CD4-positive, alpha-beta T cell (primary cell): ENCODE measurements around the gene RANBP3L. TPM values are rescaled to one million over a fixed set of nuclear protein-coding genes. Genes with fewer than 3 reads are reported as not detected.

Source experiments
- ATAC-seq: fragments of 200-7000 bp; cut with Tn5 transposase; one replicate; pipeline ENCODE4 v1.10.0; 2022; ENCODE audit warnings: mild to moderate bottlenecking; ENCODE audit not compliant: poor library complexity
- CTCF ChIA-PET: fragments of 350-600 bp; sonication (Branson Sonifier 250); formaldehyde crosslinking; loops from one replicate; lab custom pipeline; 2021; ENCODE audit warnings: antibody characterized with exemption, inconsistent platforms; lab: Charles Lee
- POLR2A ChIA-PET: fragments of 350-600 bp; sonication (Branson Sonifier 250); formaldehyde crosslinking; loops from one replicate; lab custom pipeline; 2021; ENCODE audit warnings: antibody characterized with exemption, inconsistent platforms; lab: Charles Lee
- DNase-seq, 14 experiments: peaks; one replicate each; pipeline ENCODE4 v3.0.0-alpha.2; 2013 to 2020; ENCODE audit warnings: mixed read lengths in 2 of 14
- H3K27ac ChIP-seq, 2 donors: one replicate each; pipeline versions ENCODE4 v1.5.1 to v1.7.0; 2013; ENCODE audit warnings: low read length in 2 of 2, low read depth in 1 of 2, mild to moderate bottlenecking in 1 of 2
- H3K27me3 ChIP-seq, 2 experiments: 1 replicate in 1 of 2; 2 replicates in 1 of 2; pipeline versions ENCODE4 v1.6.1 to v1.7.0; 2013; ENCODE audit warnings: low read length in 2 of 2, control low read depth in 1 of 2, mild to moderate bottlenecking in 1 of 2, moderate library complexity in 1 of 2; ENCODE audit not compliant: insufficient read depth in 2 of 2, control insufficient read depth in 1 of 2
- H3K36me3 ChIP-seq: one replicate; pipeline ENCODE4 v1.6.1; 2013; ENCODE audit warnings: low read length, control low read depth; ENCODE audit not compliant: insufficient read depth
- H3K4me1 ChIP-seq: one replicate; pipeline ENCODE4 v1.6.1; 2013; ENCODE audit warnings: low read length, control low read depth; ENCODE audit not compliant: insufficient read depth
- H3K4me3 ChIP-seq: one replicate; pipeline ENCODE4 v1.5.1; 2013; ENCODE audit warnings: mild to moderate bottlenecking, low read length, moderate library complexity
- H3K9me3 ChIP-seq, 2 experiments: 1 replicate in 1 of 2; 2 replicates in 1 of 2; pipeline versions ENCODE4 v1.6.1 to v1.7.0; 2013; ENCODE audit warnings: low read length in 2 of 2, mild to moderate bottlenecking in 2 of 2, control low read depth in 1 of 2, moderate library complexity in 1 of 2; ENCODE audit not compliant: control insufficient read depth in 1 of 2, insufficient read depth in 1 of 2
- H3K27ac Mint-ChIP-seq: one replicate; pipeline ENCODE4 v1.8.0; 2020; ENCODE audit warnings: mixed read lengths
- H3K27me3 Mint-ChIP-seq: one replicate; pipeline ENCODE4 v1.8.0; 2021; ENCODE audit warnings: mixed read lengths
- H3K36me3 Mint-ChIP-seq: one replicate; pipeline ENCODE4 v1.8.0; 2021; ENCODE audit warnings: low read depth, mixed read lengths
- H3K4me1 Mint-ChIP-seq: one replicate; pipeline ENCODE4 v1.8.0; 2021; ENCODE audit warnings: low read depth, mixed read lengths
- H3K4me3 Mint-ChIP-seq: one replicate; pipeline ENCODE4 v1.8.0; 2020; ENCODE audit warnings: mild to moderate bottlenecking, mixed read lengths
- H3K9me3 Mint-ChIP-seq: one replicate; pipeline ENCODE4 v1.8.0; 2020; ENCODE audit warnings: mixed read lengths
- intact Hi-C, 2 experiments: fragments of 100-400 bp; cut with DNase I in 1 of 2; cut with micrococcal nuclease in 1 of 2; formaldehyde crosslinking; loops; one replicate each; pipeline versions ENCODE4 v1.15.1 to v1.9.0; 2023 to 2025; cut with DNase I, micrococcal nuclease
- total RNA-seq, 174 experiments: library from RNA in 2 of 174; stranded (reverse) in 2 of 174; gene quantifications; one replicate each; pipeline ENCODE4 v1.2.3 and lab custom pipeline; 2021 to 2026
- TF ChIP-seq, protein P1 (sequence below): fragments of 200-600 bp; IDR thresholded peaks from one replicate; pipeline ENCODE4 v1.8.0; 2022; ENCODE audit warnings: antibody characterized with exemption, mild to moderate bottlenecking

RANBP3L gene
- total RNA-seq, 2 experiments from 2014 or later: not detected

DNA sequence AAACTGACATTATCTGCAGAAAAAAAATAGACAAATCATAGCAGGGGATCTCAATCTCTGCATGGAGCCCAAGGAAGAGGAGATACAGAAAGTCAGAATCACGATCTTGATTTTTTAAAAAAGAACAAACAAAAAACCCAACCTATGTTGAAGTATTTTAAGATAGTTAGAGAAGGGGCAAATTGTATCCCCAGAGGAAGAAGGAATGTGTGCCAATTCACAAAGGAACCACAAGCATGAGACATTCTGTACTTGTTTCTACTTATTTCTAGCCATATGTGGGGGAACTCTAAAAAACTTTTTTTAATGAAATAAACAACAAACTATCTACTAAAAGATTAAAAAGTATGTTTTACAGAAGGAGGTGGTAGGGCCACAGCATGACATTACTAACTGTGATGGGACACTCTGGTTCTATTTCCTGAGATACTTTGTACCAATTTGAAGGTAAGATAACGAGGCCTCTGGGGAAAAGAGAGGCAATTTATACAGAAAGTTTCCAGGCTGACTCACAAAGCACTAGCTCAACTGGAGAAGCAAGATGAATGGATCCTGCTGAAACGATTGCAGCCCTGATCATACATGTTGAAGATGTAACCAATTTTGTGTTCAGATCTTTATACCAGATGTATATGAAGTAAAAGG, 22.5 kb downstream of the RANBP3L start:
- Histone ChIP-seq H3K9me3 (no peaks in the 10 kb centered on the region), H3K4me1 (no peaks in the 10 kb centered on the region), H3K4me3 (no peak overlapping the region), H3K36me3 (no peaks in the 10 kb centered on the region), H3K27ac (no peak overlapping the region), H3K27me3 (no peaks in the 10 kb centered on the region)
- intact Hi-C loops: no loop called here
- no peak overlapping the region for H3K27ac Mint-ChIP-seq
- no peaks in the 10 kb centered on the region for H3K4me1 Mint-ChIP-seq
- TF ChIP-seq, protein P1, sequence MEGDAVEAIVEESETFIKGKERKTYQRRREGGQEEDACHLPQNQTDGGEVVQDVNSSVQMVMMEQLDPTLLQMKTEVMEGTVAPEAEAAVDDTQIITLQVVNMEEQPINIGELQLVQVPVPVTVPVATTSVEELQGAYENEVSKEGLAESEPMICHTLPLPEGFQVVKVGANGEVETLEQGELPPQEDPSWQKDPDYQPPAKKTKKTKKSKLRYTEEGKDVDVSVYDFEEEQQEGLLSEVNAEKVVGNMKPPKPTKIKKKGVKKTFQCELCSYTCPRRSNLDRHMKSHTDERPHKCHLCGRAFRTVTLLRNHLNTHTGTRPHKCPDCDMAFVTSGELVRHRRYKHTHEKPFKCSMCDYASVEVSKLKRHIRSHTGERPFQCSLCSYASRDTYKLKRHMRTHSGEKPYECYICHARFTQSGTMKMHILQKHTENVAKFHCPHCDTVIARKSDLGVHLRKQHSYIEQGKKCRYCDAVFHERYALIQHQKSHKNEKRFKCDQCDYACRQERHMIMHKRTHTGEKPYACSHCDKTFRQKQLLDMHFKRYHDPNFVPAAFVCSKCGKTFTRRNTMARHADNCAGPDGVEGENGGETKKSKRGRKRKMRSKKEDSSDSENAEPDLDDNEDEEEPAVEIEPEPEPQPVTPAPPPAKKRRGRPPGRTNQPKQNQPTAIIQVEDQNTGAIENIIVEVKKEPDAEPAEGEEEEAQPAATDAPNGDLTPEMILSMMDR: no peak
- ChIA-PET POLR2A (no interaction called here), CTCF (no interaction called here)
- no peak overlapping the region for H3K4me3 Mint-ChIP-seq
- H3K9me3 Mint-ChIP-seq: no peaks in the 10 kb centered on the region
- H3K36me3 Mint-ChIP-seq: no peaks in the 10 kb centered on the region
- DNase-seq (no peak), ATAC-seq (no peak)
- H3K27me3 Mint-ChIP-seq: no peaks in the 10 kb centered on the region

DNA sequence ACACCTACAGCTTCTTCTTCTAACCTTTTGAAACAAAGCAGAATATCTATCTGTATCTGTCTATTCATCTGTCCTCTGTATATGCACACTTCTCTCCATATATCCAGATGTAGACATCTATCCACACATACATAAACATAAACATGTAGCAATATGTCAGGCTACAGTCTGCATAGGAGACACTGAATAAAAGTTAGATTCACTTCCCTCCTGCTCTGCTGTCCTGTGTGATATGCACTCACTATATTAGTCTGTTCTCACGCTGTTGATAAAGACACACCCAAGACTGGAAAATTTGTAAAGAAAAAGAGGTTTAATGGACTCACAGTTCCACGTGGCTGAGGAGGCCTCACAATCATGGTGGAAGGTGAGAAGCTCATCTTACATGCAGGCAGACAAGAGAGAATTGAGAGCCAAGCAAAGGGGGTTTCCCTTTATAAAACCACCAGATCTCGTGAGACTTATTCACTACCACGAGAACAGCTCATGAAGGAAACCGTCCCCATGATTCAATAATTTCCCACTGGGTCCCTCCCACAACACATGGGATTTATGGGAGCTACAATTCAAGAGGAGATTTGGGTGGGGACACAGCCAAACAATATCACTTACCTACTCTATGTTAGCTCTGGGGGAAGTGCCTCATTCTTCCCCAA, 24.1 kb downstream of the RANBP3L start:
- POLR2A ChIA-PET: interaction anchor here (0.5 kb wide), 1 partner anchor 10 kb away, joined by 3 read pairs; no protein-coding TSS in a partner anchor
- Mint-ChIP-seq H3K27ac (no peak overlapping the region), H3K9me3 (no peaks in the 10 kb centered on the region), H3K4me1 (no peaks in the 10 kb centered on the region), H3K27me3 (peaks cover 8% of the 10 kb centered on the region), H3K36me3 (no peaks in the 10 kb centered on the region), H3K4me3 (no peak overlapping the region)
- DNase-seq (peak in 1 of 14 experiments; percentile 10), ATAC-seq (no peak)
- Histone ChIP-seq H3K27ac (no peak overlapping the region), H3K4me1 (no peaks in the 10 kb centered on the region), H3K36me3 (no peaks in the 10 kb centered on the region), H3K27me3 (no peaks in the 10 kb centered on the region), H3K9me3 (no peaks in the 10 kb centered on the region), H3K4me3 (no peak overlapping the region)
- intact Hi-C loops: no loop called here
- CTCF ChIA-PET: interaction anchor here (1.4 kb wide), 1 partner anchor 9 kb away, joined by 3 read pairs; no protein-coding TSS in a partner anchor
- TF ChIP-seq, protein P1: no peak

DNA sequence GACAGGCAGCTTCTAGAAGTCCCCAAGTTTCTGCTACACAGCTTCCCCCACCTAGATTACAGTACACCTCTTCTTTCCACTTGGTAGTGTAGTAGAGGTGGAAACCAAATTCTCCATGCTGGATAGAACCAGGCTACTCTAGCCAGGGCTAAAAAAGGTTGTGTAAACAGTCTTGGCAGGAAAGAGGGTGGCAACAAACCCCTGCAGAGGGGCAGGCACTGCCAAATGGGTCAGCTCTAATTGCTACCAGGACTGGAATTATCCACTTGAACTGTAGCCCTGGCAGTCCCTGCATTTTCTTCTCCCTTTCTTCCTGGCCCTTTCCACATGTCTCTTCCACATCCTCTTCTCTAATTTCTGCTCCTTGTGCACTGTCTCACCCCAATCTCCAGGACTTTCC, 24.8 kb downstream of the RANBP3L start:
- DNase-seq: no peak
- Mint-ChIP-seq H3K27me3 (peaks cover 9% of the 10 kb centered on the region), H3K36me3 (no peaks in the 10 kb centered on the region), H3K9me3 (no peaks in the 10 kb centered on the region), H3K4me3 (no peak overlapping the region), H3K27ac (no peak overlapping the region), H3K4me1 (no peaks in the 10 kb centered on the region)
- no peaks in the 10 kb centered on the region for H3K4me1 ChIP-seq
- TF ChIP-seq, protein P1: no peak
- ChIA-PET CTCF (no interaction called here), POLR2A (no interaction called here)
- intact Hi-C loops: no loop called here
- H3K4me3 ChIP-seq: no peak overlapping the region
- no peak overlapping the region for H3K27ac ChIP-seq
- no peaks in the 10 kb centered on the region for H3K36me3 ChIP-seq
- ATAC-seq: no peak
- no peaks in the 10 kb centered on the region for H3K27me3 ChIP-seq
- no peaks in the 10 kb centered on the region for H3K9me3 ChIP-seq
